K562 (cell line): Measurements from ENCODE around the gene SKAP2. TPM values are rescaled to one million over a fixed set of nuclear protein-coding genes. Genes with fewer than 3 reads are reported as not detected.

Experiments used
- DACH1 ChIP-seq: fragments of 450-650 bp; IDR thresholded peaks from 2 replicates; pipeline ENCODE4 v1.6.1; 2018; ENCODE audit not compliant: partially characterized antibody
- DLX4 ChIP-seq: fragments of 250-450 bp; sonication (Bioruptor Pico); IDR thresholded peaks from 2 replicates; pipeline ENCODE4 v1.6.1; 2021; ENCODE audit warnings: mild to moderate bottlenecking
- DPF2 ChIP-seq: fragments of 450-650 bp; IDR thresholded peaks from 2 replicates; pipeline ENCODE4 v1.6.1; 2016
- FOXA1 ChIP-seq: fragments of 450-650 bp; IDR thresholded peaks from 2 replicates; pipeline ENCODE4 v1.6.1; 2016; ENCODE audit warnings: mild to moderate bottlenecking, borderline replicate concordance
- HMBOX1 ChIP-seq: sonication (generic); IDR thresholded peaks from 2 replicates; pipeline ENCODE4 v1.6.1; 2016
- MNT ChIP-seq, 2 experiments: fragments of 450-650 bp; conservative IDR thresholded peaks; 2 replicates each; pipeline ENCODE4 v1.6.1; 2017; ENCODE audit warnings: mild to moderate bottlenecking in 2 of 2, moderate library complexity in 2 of 2
- NFIC ChIP-seq: fragments of 450-650 bp; IDR thresholded peaks from 2 replicates; pipeline ENCODE4 v1.6.1; 2017; ENCODE audit warnings: mild to moderate bottlenecking, inconsistent platforms
- PKNOX1 ChIP-seq: fragments of 450-650 bp; IDR thresholded peaks from 2 replicates; pipeline ENCODE4 v1.6.1; 2016
- POLR2AphosphoS5 ChIP-seq: IDR thresholded peaks from 2 replicates; pipeline ENCODE4 v1.6.1; 2011; ENCODE audit warnings: mild to moderate bottlenecking, low read depth, low read length, moderate library complexity; ENCODE audit not compliant: control insufficient read depth, insufficient read depth
- TCF3 ChIP-seq: sonication (generic); formaldehyde crosslinking; IDR thresholded peaks from 2 replicates; pipeline ENCODE4 v1.4.0; 2020; ENCODE audit warnings: mild to moderate bottlenecking, missing genetic modification reagents
- TEAD4 ChIP-seq, 2 experiments: sonication (generic) in 1 of 2; formaldehyde crosslinking in 1 of 2; IDR thresholded peaks; 2 replicates each; pipeline versions ENCODE4 v1.6.1 to v1.8.0; 2012 to 2022; ENCODE audit warnings: borderline replicate concordance in 1 of 2, inconsistent platforms in 1 of 2, low read length in 1 of 2, mild to moderate bottlenecking in 1 of 2, missing genetic modification reagents in 1 of 2
- ZBTB9 ChIP-seq: fragments of 450-650 bp; formaldehyde crosslinking; IDR thresholded peaks from 2 replicates; pipeline ENCODE4 v1.4.0; 2020; ENCODE audit warnings: mild to moderate bottlenecking, moderate library complexity
- ZNF449 ChIP-seq: fragments of 250-450 bp; sonication (Bioruptor Pico); IDR thresholded peaks from 2 replicates; pipeline ENCODE4 v1.8.0; 2022; ENCODE audit warnings: moderate library complexity, mild to moderate bottlenecking, inconsistent platforms
- ZNF584 ChIP-seq: fragments of 200-800 bp; sonication (Bioruptor generic); IDR thresholded peaks from 2 replicates; pipeline ENCODE4 v1.6.1; 2016; ENCODE audit warnings: low read depth, mild to moderate bottlenecking, missing genetic modification characterization, missing compliant biosample characterization
- polyA plus RNA-seq, 8 experiments: library from polyadenylated mRNA; depleted of rRNA in 4 of 8; stranded (reverse) in 5 of 8; unstranded in 3 of 8; fragments of >200 nt; fragmentation: Nextera tagmentation in 2 of 8; fragmentation: Illumina TruSeq in 1 of 8; extraction: Ambion mirVana in 2 of 8; extraction: Trizol in 1 of 8; gene quantifications; 2 replicates each; pipeline versions ENCODE4 v1.2.1 to v1.2.3, GENCODE V29; 2011 to 2014; ENCODE audit warnings: inconsistent platforms in 1 of 8, missing spikeins in 1 of 8
- total RNA-seq, 7 experiments: library from RNA; depleted of rRNA in 6 of 7; stranded (reverse); fragments of >200 nt in 6 of 7; fragmentation: Illumina TruSeq in 2 of 7; extraction: Trizol in 2 of 7; gene quantifications; 2 replicates each; pipeline versions ENCODE4 v1.2.1 to v1.2.3, GENCODE V29; 2011 to 2021; ENCODE audit warnings: low replicate concordance in 1 of 7
- TF ChIP-seq, protein P1 (sequence below), 2 experiments: IDR thresholded peaks in 1 of 2; conservative IDR thresholded peaks in 1 of 2; 2 replicates each; pipeline ENCODE4 v1.6.1; 2016; ENCODE audit warnings: low read depth in 2 of 2, mild to moderate bottlenecking in 1 of 2, missing compliant biosample characterization in 1 of 2, missing genetic modification characterization in 1 of 2, moderate library complexity in 1 of 2

The SKAP2 gene
- total and polyA plus RNA-seq, 9 of the 15 experiments (the other 6 are each of a cell fraction or from before 2014, with no cell fraction given) = 4.2 to 11.7 (median 8.3) TPM

DNA sequence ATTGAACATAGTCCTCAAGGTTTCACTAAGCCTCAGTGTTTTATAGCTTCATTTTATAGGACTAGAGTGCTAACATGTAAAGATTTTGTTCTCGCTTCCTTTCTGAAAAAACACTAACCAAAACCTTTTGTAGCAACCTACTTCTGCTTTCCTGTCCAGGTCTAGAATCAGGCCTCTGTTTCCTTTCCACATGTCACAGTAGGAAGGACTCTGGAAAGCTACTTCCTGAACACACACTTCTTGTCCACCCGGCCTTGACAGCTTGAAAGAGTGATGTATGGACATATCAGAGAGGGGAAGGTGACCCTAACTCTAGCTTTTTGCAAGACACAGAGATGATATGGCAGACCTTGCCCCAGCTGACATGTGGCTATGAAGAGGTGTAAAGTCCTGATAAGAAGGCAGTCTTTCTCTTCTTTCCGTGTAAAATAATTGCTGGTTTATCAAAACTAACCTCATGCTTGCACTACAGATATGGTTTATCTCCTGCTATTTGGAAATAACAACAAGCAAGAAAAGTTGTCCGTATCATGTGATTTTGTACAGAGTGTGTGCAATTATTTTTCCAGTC lies 175.4 kb downstream of the SKAP2 start (continued):
- TF ChIP-seq, protein P1, sequence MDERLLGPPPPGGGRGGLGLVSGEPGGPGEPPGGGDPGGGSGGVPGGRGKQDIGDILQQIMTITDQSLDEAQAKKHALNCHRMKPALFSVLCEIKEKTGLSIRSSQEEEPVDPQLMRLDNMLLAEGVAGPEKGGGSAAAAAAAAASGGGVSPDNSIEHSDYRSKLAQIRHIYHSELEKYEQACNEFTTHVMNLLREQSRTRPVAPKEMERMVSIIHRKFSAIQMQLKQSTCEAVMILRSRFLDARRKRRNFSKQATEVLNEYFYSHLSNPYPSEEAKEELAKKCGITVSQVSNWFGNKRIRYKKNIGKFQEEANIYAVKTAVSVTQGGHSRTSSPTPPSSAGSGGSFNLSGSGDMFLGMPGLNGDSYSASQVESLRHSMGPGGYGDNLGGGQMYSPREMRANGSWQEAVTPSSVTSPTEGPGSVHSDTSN (CRISPR knock-in tag; IDR thresholded peaks at IDR 0.05; ENCODE audit: low read depth) = no peak
- TF ChIP-seq, protein P1 (tag; conservative IDR thresholded peaks at IDR 0.05; ENCODE audit: low read depth) = peak; percentile 87
- TF ChIP-seq ZNF584 (CRISPR knock-in tag) (no peak), POLR2AphosphoS5 (0 out of 2 replicates have a peak, but pooled peaks have one; percentile 25), DLX4 (CRISPR knock-in tag) (no peak), ZNF449 (CRISPR knock-in tag) (no peak), HMBOX1 (peak; percentile 30; the same call in 1 of the 2 replicates), PKNOX1 (peak; percentile 88), NFIC (peak; percentile 61; the same call in 1 of the 2 replicates), TCF3 (CRISPR knock-in tag) (peak; percentile 89), ZBTB9 (CRISPR knock-in tag) (peak; percentile 62; the same call in 1 of the 2 replicates), TEAD4 (IDR thresholded peaks at IDR 0.05; ENCODE audit: low read length) (peak; percentile 91), TEAD4 (CRISPR knock-in tag; IDR thresholded peaks at IDR 0.05; ENCODE audit: borderline replicate concordance) (no peak), DPF2 (peak; percentile 78; the same call in 1 of the 2 replicates), DACH1 (peak; percentile 25), MNT (conservative IDR thresholded peaks at IDR 0.05) (0 out of 4 replicates have a peak, but pooled peaks of 1 of the 2 experiments have one; percentile 35), FOXA1 (no peak)
